MM.1S (cell line): ENCODE measurements around the gene RPUSD1.
"Not testable (repeated sequence)": the region's sequence is repeated elsewhere in the genome, so short reads cannot be mapped to it uniquely, and the experiment has no call there.

Experiments used
- DNase-seq: peaks from one replicate; pipeline ENCODE4 v3.0.0-alpha.2; 2015
- H2AFZ ChIP-seq: fragments of 300-600 bp; sonication (generic); 2 replicates; pipeline ENCODE4 v1.6.0; 2016; ENCODE audit warnings: antibody characterized with exemption, low read length
- H3F3A ChIP-seq: fragments of 300-600 bp; sonication (generic); 2 replicates; pipeline ENCODE4 v1.6.1; 2016; ENCODE audit warnings: mild to moderate bottlenecking, antibody characterized with exemption, low read length, moderate library complexity, mixed read lengths; ENCODE audit not compliant: insufficient read depth
- H3K27ac ChIP-seq: fragments of 300-600 bp; sonication (generic); 2 replicates; pipeline ENCODE4 v1.5.1; 2016; ENCODE audit warnings: mild to moderate bottlenecking, low read length
- H3K27me3 ChIP-seq: fragments of 300-600 bp; sonication (generic); replicated peaks from 2 replicates; pipeline ENCODE4 v1.6.0; 2016; ENCODE audit warnings: low read length; ENCODE audit not compliant: insufficient read depth
- H3K36me3 ChIP-seq: fragments of 300-600 bp; sonication (generic); replicated peaks from 2 replicates; pipeline ENCODE4 v1.6.1; 2016; ENCODE audit warnings: mild to moderate bottlenecking, low read length, mixed read lengths; ENCODE audit not compliant: insufficient read depth
- H3K4me1 ChIP-seq: fragments of 300-600 bp; sonication (generic); 2 replicates; pipeline ENCODE4 v1.6.1; 2016; ENCODE audit warnings: low read length, mixed read lengths
- H3K4me2 ChIP-seq: fragments of 300-600 bp; sonication (generic); 2 replicates; pipeline ENCODE4 v1.6.0; 2016; ENCODE audit warnings: low read depth, low read length
- H3K4me3 ChIP-seq: fragments of 300-600 bp; sonication (generic); 2 replicates; pipeline ENCODE4 v1.5.1; 2016; ENCODE audit warnings: low read length, mixed read lengths
- H3K79me2 ChIP-seq: fragments of 300-600 bp; sonication (generic); 2 replicates; pipeline ENCODE4 v1.6.1; 2016; ENCODE audit warnings: mixed run types, low read length, mixed read lengths
- H3K9ac ChIP-seq: fragments of 300-600 bp; sonication (generic); 2 replicates; pipeline ENCODE4 v1.6.1; 2016; ENCODE audit warnings: low read length, mixed read lengths
- H3K9me2 ChIP-seq: fragments of 300-600 bp; sonication (generic); replicated peaks from 2 replicates; pipeline ENCODE4 v1.6.1; 2016; ENCODE audit warnings: mild to moderate bottlenecking, low read length, mixed read lengths; ENCODE audit not compliant: insufficient read depth
- H3K9me3 ChIP-seq: fragments of 300-600 bp; sonication (generic); replicated peaks from 2 replicates; pipeline ENCODE4 v1.6.1; 2016; ENCODE audit warnings: mild to moderate bottlenecking, low read length, mixed read lengths; ENCODE audit not compliant: insufficient read depth
- H4K20me1 ChIP-seq: fragments of 300-600 bp; sonication (generic); 2 replicates; pipeline ENCODE4 v1.6.1; 2016; ENCODE audit warnings: mild to moderate bottlenecking, low read length, moderate library complexity, mixed read lengths; ENCODE audit not compliant: insufficient read depth
- EZH2 ChIP-seq: fragments of 300-600 bp; sonication (generic); optimal IDR thresholded peaks from 2 replicates; pipeline ENCODE3; 2017; ENCODE audit warnings: low read depth, mild to moderate bottlenecking, antibody characterized with exemption, low read length, mixed read lengths
- EZH2phosphoT487 ChIP-seq: fragments of 300-600 bp; sonication (generic); IDR thresholded peaks from 2 replicates; pipeline ENCODE4 v1.6.1; 2018; ENCODE audit warnings: antibody characterized with exemption, low read length
- TF ChIP-seq, protein P1 (sequence below): fragments of 300-600 bp; sonication (generic); IDR thresholded peaks from 2 replicates; pipeline ENCODE4 v1.5.1; 2016; ENCODE audit warnings: antibody characterized with exemption, low read length, mixed read lengths

RPUSD1 gene

DNA sequence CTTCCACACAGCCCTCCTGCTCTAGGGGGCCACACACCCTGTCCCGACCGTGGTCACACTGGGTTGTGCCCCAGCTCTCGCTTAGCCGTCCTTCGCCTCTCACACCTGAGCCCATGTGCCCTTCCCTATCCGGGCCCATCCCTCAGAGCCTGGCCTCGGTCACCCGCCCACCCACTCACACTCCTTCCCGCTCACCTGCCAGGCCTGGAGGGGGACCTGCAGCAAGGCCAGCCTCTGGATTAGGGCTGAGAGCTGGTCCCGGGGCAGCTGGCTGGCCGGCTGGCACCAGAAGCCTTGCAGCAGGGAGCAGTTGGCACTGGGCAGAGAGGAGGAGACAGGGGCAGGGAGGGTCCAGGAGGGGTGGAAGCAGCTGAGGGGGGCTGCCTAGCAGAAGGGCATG, 9.7 kb downstream of the RPUSD1 start:
- no peak overlapping the region for H3K4me3 ChIP-seq

GRCh38 chr16:777826-778225, 10.4 kb downstream of the RPUSD1 start:
- Histone ChIP-seq H3K4me2 (no peak overlapping the region), H3K36me3 (no peaks in the 10 kb centered on the region), H4K20me1 (no peaks in the 10 kb centered on the region), H3K27me3 (peaks cover 97% of the 10 kb centered on the region), H3K9me3 (no peaks in the 10 kb centered on the region), H3F3A (no peaks in the 10 kb centered on the region), H2AFZ (no peak overlapping the region), H3K79me2 (no peaks in the 10 kb centered on the region), H3K4me1 (no peaks in the 10 kb centered on the region), H3K9me2 (no peaks in the 10 kb centered on the region), H3K27ac (no peak overlapping the region), H3K9ac (no peak overlapping the region), H3K4me3 (no peak overlapping the region)
- TF ChIP-seq EZH2phosphoT487: no peak
- TF ChIP-seq EZH2: peak; percentile 54
- no peak for DNase-seq

More for the DNA sequence above, 9.7 kb downstream of the RPUSD1 start:
- DNase-seq: no peak
- H3K4me2 ChIP-seq: no peak overlapping the region
- no peak for TF ChIP-seq EZH2
- no peak for TF ChIP-seq EZH2phosphoT487
- TF ChIP-seq, protein P1, sequence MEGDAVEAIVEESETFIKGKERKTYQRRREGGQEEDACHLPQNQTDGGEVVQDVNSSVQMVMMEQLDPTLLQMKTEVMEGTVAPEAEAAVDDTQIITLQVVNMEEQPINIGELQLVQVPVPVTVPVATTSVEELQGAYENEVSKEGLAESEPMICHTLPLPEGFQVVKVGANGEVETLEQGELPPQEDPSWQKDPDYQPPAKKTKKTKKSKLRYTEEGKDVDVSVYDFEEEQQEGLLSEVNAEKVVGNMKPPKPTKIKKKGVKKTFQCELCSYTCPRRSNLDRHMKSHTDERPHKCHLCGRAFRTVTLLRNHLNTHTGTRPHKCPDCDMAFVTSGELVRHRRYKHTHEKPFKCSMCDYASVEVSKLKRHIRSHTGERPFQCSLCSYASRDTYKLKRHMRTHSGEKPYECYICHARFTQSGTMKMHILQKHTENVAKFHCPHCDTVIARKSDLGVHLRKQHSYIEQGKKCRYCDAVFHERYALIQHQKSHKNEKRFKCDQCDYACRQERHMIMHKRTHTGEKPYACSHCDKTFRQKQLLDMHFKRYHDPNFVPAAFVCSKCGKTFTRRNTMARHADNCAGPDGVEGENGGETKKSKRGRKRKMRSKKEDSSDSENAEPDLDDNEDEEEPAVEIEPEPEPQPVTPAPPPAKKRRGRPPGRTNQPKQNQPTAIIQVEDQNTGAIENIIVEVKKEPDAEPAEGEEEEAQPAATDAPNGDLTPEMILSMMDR: no peak
- H3F3A ChIP-seq: no peaks in the 10 kb centered on the region
- no peaks in the 10 kb centered on the region for H4K20me1 ChIP-seq
- H3K9me2 ChIP-seq: no peaks in the 10 kb centered on the region
- H3K36me3 ChIP-seq: no peaks in the 10 kb centered on the region
- H2AFZ ChIP-seq: no peak overlapping the region
- H3K9ac ChIP-seq: no peak overlapping the region
- H3K9me3 ChIP-seq: no peaks in the 10 kb centered on the region
- H3K4me1 ChIP-seq: no peaks in the 10 kb centered on the region
- peaks cover 97% of the 10 kb centered on the region for H3K27me3 ChIP-seq
- H3K27ac ChIP-seq: no peak overlapping the region
- H3K79me2 ChIP-seq: no peaks in the 10 kb centered on the region

DNA sequence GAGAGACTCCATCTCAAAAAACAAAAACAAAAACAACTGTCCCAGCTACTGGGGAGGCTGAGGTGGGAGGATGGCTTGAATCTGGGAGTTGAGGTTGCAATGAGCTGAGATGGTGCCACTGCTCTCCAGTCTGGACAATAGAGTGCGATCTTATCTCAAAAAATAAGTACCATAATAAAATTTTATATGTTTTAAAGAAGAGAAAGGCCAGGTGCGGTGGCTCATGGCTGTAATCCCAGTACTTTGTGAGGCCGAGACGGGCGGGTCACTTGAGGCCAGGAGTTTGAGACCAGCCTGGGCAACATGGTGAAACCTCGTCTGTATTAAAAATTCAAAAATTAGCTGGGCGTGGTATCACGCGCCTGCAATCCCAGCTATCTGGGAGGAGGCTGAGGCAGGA, 11.4 kb downstream of the RPUSD1 start:
- Histone ChIP-seq H3K27ac (no peak overlapping the region), H2AFZ (no peak overlapping the region), H3K4me2 (no peak overlapping the region), H3K9ac (no peak overlapping the region), H3K9me3 (no peaks in the 10 kb centered on the region), H4K20me1 (no peaks in the 10 kb centered on the region), H3K9me2 (no peaks in the 10 kb centered on the region), H3K4me3 (no peak overlapping the region), H3K4me1 (no peaks in the 10 kb centered on the region), H3K27me3 (peaks cover 93% of the 10 kb centered on the region), H3K36me3 (no peaks in the 10 kb centered on the region), H3K79me2 (no peaks in the 10 kb centered on the region), H3F3A (no peaks in the 10 kb centered on the region)
- TF ChIP-seq EZH2phosphoT487 (no peak), EZH2 (no peak)
- TF ChIP-seq, protein P1: no peak
- DNase-seq: no peak

GRCh38 chr16:776298-776697, 11.9 kb downstream of the RPUSD1 start:
- H3K4me1 ChIP-seq, H3K27ac ChIP-seq, H3K36me3 ChIP-seq, H3K4me2 ChIP-seq, H3K4me3 ChIP-seq, DNase-seq, H3F3A ChIP-seq, H3K9me2 ChIP-seq, H3K79me2 ChIP-seq, H3K9me3 ChIP-seq, H2AFZ ChIP-seq, H4K20me1 ChIP-seq, H3K9ac ChIP-seq: not testable (repeated sequence)
- peaks cover 93% of the 10 kb centered on the region for H3K27me3 ChIP-seq
